Rectal smooth muscle tissue (tissue), 1 donor: ENCODE data around the gene RNF13.
"Not testable (repeated sequence)": the region's sequence is repeated elsewhere in the genome, so short reads cannot be mapped to it uniquely, and the experiment has no call there.

Experiments used
- H3K27ac ChIP-seq: one replicate; pipeline ENCODE4 v1.7.0; 2013; ENCODE audit warnings: low read depth, low read length, inconsistent platforms
- H3K27me3 ChIP-seq: one replicate; pipeline ENCODE4 v1.7.0; 2013; ENCODE audit warnings: low read length; ENCODE audit not compliant: control insufficient read depth, insufficient read depth
- H3K36me3 ChIP-seq: one replicate; pipeline ENCODE4 v1.7.0; 2013; ENCODE audit warnings: low read length; ENCODE audit not compliant: control insufficient read depth, insufficient read depth
- H3K4me1 ChIP-seq: one replicate; pipeline ENCODE4 v1.7.0; 2013; ENCODE audit warnings: low read length; ENCODE audit not compliant: control insufficient read depth, insufficient read depth
- H3K4me3 ChIP-seq: one replicate; pipeline ENCODE4 v1.7.0; 2013; ENCODE audit warnings: low read length
- H3K9ac ChIP-seq: one replicate; pipeline ENCODE4 v1.7.0; 2013; ENCODE audit warnings: low read length

Gene RNF13

GRCh38 chr3:149829631-149830030, 16.6 kb downstream of the RNF13 start:
- not testable (repeated sequence) for H3K4me1 ChIP-seq, H3K4me3 ChIP-seq, H3K36me3 ChIP-seq, H3K27me3 ChIP-seq, H3K9ac ChIP-seq, H3K27ac ChIP-seq

GRCh38 chr3:149830902-149831301, 17.9 kb downstream of the RNF13 start:
- H3K9ac ChIP-seq: no peak overlapping the region
- H3K27ac ChIP-seq: no peak overlapping the region
- H3K4me3 ChIP-seq: no peak overlapping the region
- no peaks in the 10 kb centered on the region for H3K4me1 ChIP-seq
- no peaks in the 10 kb centered on the region for H3K36me3 ChIP-seq
- no peaks in the 10 kb centered on the region for H3K27me3 ChIP-seq

GRCh38 chr3:149831321-149831720, 18.3 kb downstream of the RNF13 start:
- H3K9ac ChIP-seq: no peak overlapping the region
- H3K36me3 ChIP-seq: no peaks in the 10 kb centered on the region
- no peaks in the 10 kb centered on the region for H3K4me1 ChIP-seq
- no peak overlapping the region for H3K4me3 ChIP-seq
- no peaks in the 10 kb centered on the region for H3K27me3 ChIP-seq
- H3K27ac ChIP-seq: no peak overlapping the region

GRCh38 chr3:149832086-149832485, 19.1 kb downstream of the RNF13 start:
- H3K4me1 ChIP-seq: no peaks in the 10 kb centered on the region
- H3K27me3 ChIP-seq: no peaks in the 10 kb centered on the region
- H3K4me3 ChIP-seq: no peak overlapping the region
- H3K9ac ChIP-seq: no peak overlapping the region
- H3K36me3 ChIP-seq: no peaks in the 10 kb centered on the region
- no peak overlapping the region for H3K27ac ChIP-seq

- no peaks in the 10 kb centered on the region for H3K4me1 ChIP-seq
- no peaks in the 10 kb centered on the region for H3K27me3 ChIP-seq
- H3K4me3 ChIP-seq: no peak overlapping the region
- no peak overlapping the region for H3K27ac ChIP-seq
- H3K9ac ChIP-seq: no peak overlapping the region
- H3K36me3 ChIP-seq: no peaks in the 10 kb centered on the region
Observed at GRCh38 chr3:149833241-149833640, 20.2 kb downstream of the RNF13 start.

- not testable (repeated sequence) for H3K9ac ChIP-seq, H3K27ac ChIP-seq, H3K27me3 ChIP-seq, H3K4me1 ChIP-seq, H3K4me3 ChIP-seq, H3K36me3 ChIP-seq
Observed at GRCh38 chr3:149838491-149838890, 25.5 kb downstream of the RNF13 start.

GRCh38 chr3:149839469-149839868, 26.5 kb downstream of the RNF13 start:
- H3K27me3 ChIP-seq, H3K4me1 ChIP-seq, H3K4me3 ChIP-seq, H3K9ac ChIP-seq, H3K36me3 ChIP-seq, H3K27ac ChIP-seq: not testable (repeated sequence)

- Histone ChIP-seq H3K4me3 (no peak overlapping the region), H3K27me3 (no peaks in the 10 kb centered on the region), H3K36me3 (no peaks in the 10 kb centered on the region), H3K27ac (no peak overlapping the region), H3K4me1 (no peaks in the 10 kb centered on the region), H3K9ac (no peak overlapping the region)
Observed at GRCh38 chr3:149839896-149840295, 26.9 kb downstream of the RNF13 start.

GRCh38 chr3:149843502-149843901, 30.5 kb downstream of the RNF13 start:
- Histone ChIP-seq H3K9ac (no peak overlapping the region), H3K4me1 (peaks cover 2% of the 10 kb centered on the region), H3K36me3 (no peaks in the 10 kb centered on the region), H3K27me3 (no peaks in the 10 kb centered on the region), H3K4me3 (no peak overlapping the region), H3K27ac (no peak overlapping the region)

- no peak overlapping the region for H3K27ac ChIP-seq
- H3K4me1 ChIP-seq: peaks cover 2% of the 10 kb centered on the region
- no peaks in the 10 kb centered on the region for H3K36me3 ChIP-seq
- H3K27me3 ChIP-seq: no peaks in the 10 kb centered on the region
- no peak overlapping the region for H3K9ac ChIP-seq
- no peak overlapping the region for H3K4me3 ChIP-seq
Observed at GRCh38 chr3:149844091-149844490, 31.1 kb downstream of the RNF13 start.

GRCh38 chr3:149845570-149846244, 32.7 kb downstream of the RNF13 start:
- Histone ChIP-seq H3K27me3 (no peaks in the 10 kb centered on the region), H3K4me1 (peaks cover 2% of the 10 kb centered on the region), H3K36me3 (no peaks in the 10 kb centered on the region), H3K27ac (no peak overlapping the region), H3K9ac (no peak overlapping the region), H3K4me3 (no peak overlapping the region)

- Histone ChIP-seq H3K9ac (no peak overlapping the region), H3K4me3 (no peak overlapping the region), H3K27ac (no peak overlapping the region), H3K4me1 (peaks cover 2% of the 10 kb centered on the region), H3K27me3 (no peaks in the 10 kb centered on the region), H3K36me3 (no peaks in the 10 kb centered on the region)
Observed at GRCh38 chr3:149848238-149848637, 35.2 kb downstream of the RNF13 start.

- H3K4me1 ChIP-seq: peaks cover 2% of the 10 kb centered on the region
- no peaks in the 10 kb centered on the region for H3K36me3 ChIP-seq
- H3K4me3 ChIP-seq: no peak overlapping the region
- no peak overlapping the region for H3K9ac ChIP-seq
- H3K27ac ChIP-seq: no peak overlapping the region
- no peaks in the 10 kb centered on the region for H3K27me3 ChIP-seq
Observed at GRCh38 chr3:149848688-149849087, 35.7 kb downstream of the RNF13 start.
